Neuron (in vitro differentiated cells): ENCODE data around the gene NENF.

Source experiments
- H2AFZ ChIP-seq: one replicate; pipeline ENCODE4 v1.6.1; 2013; ENCODE audit warnings: low read depth, mild to moderate bottlenecking, inconsistent platforms, low read length, moderate library complexity
- H3K27me3 ChIP-seq: one replicate; pipeline ENCODE4 v1.6.1; 2013; ENCODE audit warnings: low read length; ENCODE audit not compliant: insufficient read depth
- H3K36me3 ChIP-seq: one replicate; pipeline ENCODE4 v1.6.1; 2013; ENCODE audit warnings: low read length; ENCODE audit not compliant: insufficient read depth
- H3K4me1 ChIP-seq: one replicate; pipeline ENCODE4 v1.6.1; 2013; ENCODE audit warnings: low read length; ENCODE audit not compliant: insufficient read depth
- H3K4me3 ChIP-seq: 2 replicates; pipeline ENCODE4 v1.5.1; 2013; ENCODE audit warnings: mild to moderate bottlenecking, low read length, moderate library complexity
- H3K9me3 ChIP-seq: one replicate; pipeline ENCODE4 v1.6.1; 2013; ENCODE audit warnings: low read length

NENF gene

GRCh38 chr1:212438831-212439237, 6.1 kb downstream of the NENF start:
- Histone ChIP-seq H3K9me3 (peaks cover 2% of the 10 kb centered on the region), H2AFZ (no peak overlapping the region), H3K36me3 (no peaks in the 10 kb centered on the region), H3K27me3 (no peaks in the 10 kb centered on the region), H3K4me3 (no peak overlapping the region), H3K4me1 (peaks cover under 1% of the 10 kb centered on the region)

DNA sequence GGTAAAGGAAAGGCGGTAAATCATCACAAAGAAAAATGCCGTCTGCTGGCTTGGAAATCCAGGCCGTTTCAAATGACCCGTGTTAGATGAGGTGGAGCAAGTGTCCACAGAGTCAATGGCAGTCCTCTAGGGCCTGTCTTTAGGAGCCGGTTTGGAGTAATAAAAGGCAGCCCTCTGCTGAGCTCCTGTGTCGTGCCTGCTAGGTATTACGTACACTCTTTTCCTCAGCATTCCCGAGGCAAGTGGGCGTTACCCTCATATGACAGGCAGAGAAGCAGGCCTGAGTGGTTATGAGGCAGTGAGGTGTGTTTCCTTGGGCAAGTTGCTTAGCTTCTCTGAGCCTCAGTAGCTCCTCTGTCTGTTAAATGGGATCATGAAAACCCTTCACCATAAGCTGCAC, 7.7 kb downstream of the NENF start:
- H2AFZ ChIP-seq = no peak overlapping the region
- H3K4me3 ChIP-seq = no peak overlapping the region
- H3K36me3 ChIP-seq = peaks cover 9% of the 10 kb centered on the region
- peaks cover 2% of the 10 kb centered on the region for H3K9me3 ChIP-seq
- no peaks in the 10 kb centered on the region for H3K27me3 ChIP-seq
- H3K4me1 ChIP-seq = no peaks in the 10 kb centered on the region

GRCh38 chr1:212442408-212442807, 9.7 kb downstream of the NENF start:
- no peaks in the 10 kb centered on the region for H3K4me1 ChIP-seq

GRCh38 chr1:212446333-212446732, 13.6 kb downstream of the NENF start:
- H3K36me3 ChIP-seq = peaks cover 10% of the 10 kb centered on the region
- H3K27me3 ChIP-seq = no peaks in the 10 kb centered on the region
- no peak overlapping the region for H3K4me3 ChIP-seq
- H3K4me1 ChIP-seq = no peaks in the 10 kb centered on the region
- H2AFZ ChIP-seq = no peak overlapping the region
- peaks cover 2% of the 10 kb centered on the region for H3K9me3 ChIP-seq

More at GRCh38 chr1:212442408-212442807, 9.7 kb downstream of the NENF start:
- Histone ChIP-seq H2AFZ (no peak overlapping the region), H3K36me3 (peaks cover 10% of the 10 kb centered on the region), H3K27me3 (no peaks in the 10 kb centered on the region), H3K4me3 (no peak overlapping the region), H3K9me3 (peaks cover 2% of the 10 kb centered on the region)

DNA sequence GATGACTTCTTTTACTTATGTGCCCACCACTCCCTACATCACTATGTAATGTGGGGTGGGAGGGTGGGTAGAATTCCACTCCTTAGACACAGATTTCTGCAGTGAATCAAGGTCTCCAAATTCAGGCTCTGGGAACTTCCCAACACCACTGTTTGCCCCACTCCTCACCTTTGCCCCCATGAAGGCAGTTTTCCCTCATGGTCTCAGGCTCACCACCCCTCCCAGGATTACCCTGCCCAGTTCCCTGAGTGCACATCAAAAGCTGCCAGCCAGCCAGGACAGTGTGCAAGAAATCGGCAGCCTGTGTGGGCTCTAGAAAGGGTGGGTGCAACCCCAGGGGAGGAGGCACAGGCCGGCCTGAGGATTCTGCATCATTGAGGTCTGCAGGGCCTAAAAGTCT, 14.8 kb downstream of the NENF start:
- H3K36me3 ChIP-seq = peaks cover 10% of the 10 kb centered on the region
- no peaks in the 10 kb centered on the region for H3K9me3 ChIP-seq
- H3K4me3 ChIP-seq = no peak overlapping the region
- no peak overlapping the region for H2AFZ ChIP-seq
- no peaks in the 10 kb centered on the region for H3K4me1 ChIP-seq
- no peaks in the 10 kb centered on the region for H3K27me3 ChIP-seq

GRCh38 chr1:212450331-212450881, 17.7 kb downstream of the NENF start:
- Histone ChIP-seq H3K4me1 (peaks cover 4% of the 10 kb centered on the region), H3K9me3 (no peaks in the 10 kb centered on the region), H3K36me3 (peaks cover under 1% of the 10 kb centered on the region)

GRCh38 chr1:212451416-212452322, 18.9 kb downstream of the NENF start:
- peaks cover 4% of the 10 kb centered on the region for H3K4me1 ChIP-seq
- H3K4me3 ChIP-seq = no peak overlapping the region
- H2AFZ ChIP-seq = no peak overlapping the region
- H3K9me3 ChIP-seq = no peaks in the 10 kb centered on the region
- H3K36me3 ChIP-seq = no peaks in the 10 kb centered on the region
- H3K27me3 ChIP-seq = no peaks in the 10 kb centered on the region

More at GRCh38 chr1:212450331-212450881, 17.7 kb downstream of the NENF start:
- Histone ChIP-seq H3K4me3 (no peak overlapping the region), H3K27me3 (no peaks in the 10 kb centered on the region), H2AFZ (no peak overlapping the region)

DNA sequence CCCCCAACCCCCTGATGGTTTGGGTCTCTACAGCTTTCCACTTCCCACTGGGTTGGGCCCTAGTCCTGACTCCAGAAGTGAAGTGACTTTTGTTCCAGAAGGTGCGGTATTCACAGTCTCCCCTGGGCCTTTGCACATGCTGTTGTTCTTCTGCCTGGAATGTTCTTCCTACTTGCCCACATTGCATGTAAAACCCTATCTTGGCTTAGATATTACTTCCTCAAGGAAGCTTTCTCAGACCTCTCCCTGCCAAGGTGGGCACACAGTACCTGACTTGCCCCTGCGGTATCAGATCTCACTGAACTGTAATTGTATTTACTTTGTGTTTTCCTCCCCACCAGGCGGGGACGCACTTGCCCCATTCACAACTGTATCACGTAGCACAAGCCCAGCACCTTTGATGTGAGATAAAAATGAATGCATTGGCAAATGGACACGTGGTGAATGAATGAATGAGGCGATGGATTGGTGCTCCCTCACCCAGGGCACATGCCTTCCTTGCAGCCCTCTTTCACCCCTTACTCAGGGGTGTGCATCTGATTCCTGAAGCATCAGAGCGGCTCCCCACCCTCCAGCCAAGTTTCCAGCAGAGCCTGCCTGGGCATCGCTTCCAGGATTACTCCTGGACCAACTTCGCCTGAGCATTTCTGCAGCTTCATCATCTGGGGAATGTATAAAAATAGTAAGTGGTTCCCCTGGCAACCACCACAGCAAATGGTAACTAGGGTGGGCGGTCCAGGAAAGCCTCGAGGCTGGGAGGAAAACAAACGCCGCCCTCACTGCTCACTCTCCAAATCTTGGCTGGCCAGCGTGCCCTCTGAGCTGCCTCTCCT, 19.8 kb downstream of the NENF start:
- Histone ChIP-seq H3K27me3 (no peaks in the 10 kb centered on the region), H3K4me3 (no peak overlapping the region), H2AFZ (no peak overlapping the region), H3K36me3 (no peaks in the 10 kb centered on the region), H3K9me3 (no peaks in the 10 kb centered on the region), H3K4me1 (peaks cover 4% of the 10 kb centered on the region)

GRCh38 chr1:212453156-212453857, 20.6 kb downstream of the NENF start:
- peaks cover 4% of the 10 kb centered on the region for H3K4me1 ChIP-seq
- H3K36me3 ChIP-seq = no peaks in the 10 kb centered on the region
- no peaks in the 10 kb centered on the region for H3K27me3 ChIP-seq
- H3K9me3 ChIP-seq = no peaks in the 10 kb centered on the region
- H3K4me3 ChIP-seq = no peak overlapping the region
- no peak overlapping the region for H2AFZ ChIP-seq

DNA sequence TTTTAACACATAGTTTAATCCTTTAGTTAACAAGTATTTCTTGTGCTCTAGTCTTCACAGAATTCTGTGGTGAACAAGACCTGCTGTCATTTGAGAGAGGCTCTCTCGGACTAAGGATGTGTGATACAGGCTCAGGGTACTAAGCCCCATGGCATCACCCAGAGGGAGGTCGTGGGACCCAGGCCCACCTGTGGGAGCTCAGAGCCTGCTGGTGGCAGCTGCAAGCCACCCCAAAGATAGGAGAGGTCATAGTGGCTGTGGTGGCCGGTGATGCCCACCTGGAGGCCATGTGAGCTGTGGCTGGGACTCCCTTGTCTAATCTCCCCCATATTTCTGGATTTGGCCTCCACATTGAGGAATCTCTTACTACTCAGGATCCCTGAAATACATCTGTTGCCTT, 22.0 kb downstream of the NENF start:
- H3K4me3 ChIP-seq = no peak overlapping the region
- no peaks in the 10 kb centered on the region for H3K36me3 ChIP-seq
- no peak overlapping the region for H2AFZ ChIP-seq
- no peaks in the 10 kb centered on the region for H3K9me3 ChIP-seq
- no peaks in the 10 kb centered on the region for H3K27me3 ChIP-seq
- peaks cover 4% of the 10 kb centered on the region for H3K4me1 ChIP-seq

GRCh38 chr1:212455401-212455800, 22.7 kb downstream of the NENF start:
- Histone ChIP-seq H3K36me3 (no peaks in the 10 kb centered on the region), H3K4me1 (peaks cover 4% of the 10 kb centered on the region), H2AFZ (no peak overlapping the region), H3K4me3 (no peak overlapping the region), H3K9me3 (no peaks in the 10 kb centered on the region), H3K27me3 (no peaks in the 10 kb centered on the region)

GRCh38 chr1:212455803-212456528, 23.2 kb downstream of the NENF start:
- Histone ChIP-seq H3K9me3 (no peaks in the 10 kb centered on the region), H3K4me1 (peaks cover 4% of the 10 kb centered on the region), H3K36me3 (no peaks in the 10 kb centered on the region), H3K4me3 (no peak overlapping the region), H2AFZ (no peak overlapping the region), H3K27me3 (no peaks in the 10 kb centered on the region)
